Activated T-helper 1 cell treated with Interleukin-2 at 50 U/mL for 16 hours (primary cell): ENCODE data around the gene ITGA11.
A peak's percentile ranks its signal among the peaks of the same experiment; 100 is the strongest.

Experiments used
- DNase-seq: peaks from one replicate; pipeline ENCODE4 v3.0.0-alpha.2; 2020; ENCODE audit warnings: low read depth

ITGA11 gene

GRCh38 chr15:68289621-68290352, 142.2 kb downstream of the ITGA11 start:
- DNase-seq: no peak

GRCh38 chr15:68289057-68289456, 142.9 kb downstream of the ITGA11 start:
- no peak for DNase-seq

GRCh38 chr15:68286256-68286655, 145.7 kb downstream of the ITGA11 start:
- DNase-seq: no peak

GRCh38 chr15:68285259-68285980, 146.5 kb downstream of the ITGA11 start:
- DNase-seq: no peak

GRCh38 chr15:68284616-68285258, 147.2 kb downstream of the ITGA11 start:
- DNase-seq: no peak

GRCh38 chr15:68283401-68283800, 148.6 kb downstream of the ITGA11 start:
- no peak for DNase-seq

GRCh38 chr15:68281008-68281407, 151.0 kb downstream of the ITGA11 start:
- DNase-seq: no peak

GRCh38 chr15:68279779-68280753, 151.9 kb downstream of the ITGA11 start:
- DNase-seq: no peak

GRCh38 chr15:68278595-68279405, 153.2 kb downstream of the ITGA11 start:
- no peak for DNase-seq

- DNase-seq: no peak
Measured at GRCh38 chr15:68278345-68278594, 153.7 kb downstream of the ITGA11 start.

- DNase-seq: peak; percentile 82
Measured at GRCh38 chr15:68277603-68278344, 154.2 kb downstream of the ITGA11 start, which contains the start of gene FEM1B. Gene FEM1B, plus strand, starts transcription at chr15:68277745. Its CDS starts 673 bp downstream, at chr15:68278418.

GRCh38 chr15:68277131-68277602, 154.8 kb downstream of the ITGA11 start:
- no peak for DNase-seq

- no peak for DNase-seq
Measured at GRCh38 chr15:68276668-68277067, 155.3 kb downstream of the ITGA11 start.

GRCh38 chr15:68275165-68275746, 156.7 kb downstream of the ITGA11 start:
- DNase-seq: no peak

GRCh38 chr15:68274201-68274848, 157.6 kb downstream of the ITGA11 start:
- no peak for DNase-seq

- DNase-seq: no peak
Measured at GRCh38 chr15:68272721-68273271, 159.2 kb downstream of the ITGA11 start.

- DNase-seq: no peak
Measured at GRCh38 chr15:68271854-68272471, 160.0 kb downstream of the ITGA11 start.

GRCh38 chr15:68268405-68268804, 163.6 kb downstream of the ITGA11 start:
- no peak for DNase-seq

GRCh38 chr15:68265674-68266073, 166.3 kb downstream of the ITGA11 start:
- no peak for DNase-seq
